ENCODE data around the gene PRICKLE1. TPM values are rescaled to one million over a fixed set of nuclear protein-coding genes. Genes with fewer than 3 reads are reported as not detected.
A peak's percentile ranks its signal among the peaks of the same experiment; 100 is the strongest.

Gene PRICKLE1
- total RNA-seq, 3 donors from 2014 or later: 0.93 to 7.1 (median 4.4) TPM

- Histone ChIP-seq H3K4me3 (peak overlapping the region; percentile 24), H3K4me1 (ENCODE audit: low read depth) (peaks cover 5% of the 10 kb centered on the region), H3K36me3 (ENCODE audit: low read depth) (no peaks in the 10 kb centered on the region), H3K9me3 (no peaks in the 10 kb centered on the region)
- intact Hi-C loops (cut with DNase I, micrococcal nuclease): no loop called here
- ATAC-seq (peak; percentile 30), DNase-seq (peak in 2 of 3 donors; percentile 31 to 45)
- no peak for TF ChIP-seq CTCF (IDR thresholded peaks at IDR 0.05)
Measured at GRCh38 chr12:42588524-42589464, 752 bp downstream of the PRICKLE1 start.

GRCh38 chr12:42587601-42588523 lies 1.7 kb downstream of the PRICKLE1 start:
- DNase-seq (no peak), ATAC-seq (no peak)
- H3K4me3 ChIP-seq: no peak overlapping the region
- TF ChIP-seq CTCF (IDR thresholded peaks at IDR 0.05): no peak
- no peaks in the 10 kb centered on the region for H3K9me3 ChIP-seq
- H3K36me3 ChIP-seq (ENCODE audit: low read depth): no peaks in the 10 kb centered on the region
- peaks cover 5% of the 10 kb centered on the region for H3K4me1 ChIP-seq (ENCODE audit: low read depth)
- intact Hi-C loops (cut with DNase I, micrococcal nuclease): no loop called here

- no peak for TF ChIP-seq CTCF (IDR thresholded peaks at IDR 0.05)
- no peaks in the 10 kb centered on the region for H3K9me3 ChIP-seq
- intact Hi-C loops (cut with DNase I, micrococcal nuclease): no loop called here
- ATAC-seq (no peak), DNase-seq (no peak)
- H3K4me1 ChIP-seq (ENCODE audit: low read depth): peaks cover 5% of the 10 kb centered on the region
- H3K4me3 ChIP-seq: no peak overlapping the region
- no peaks in the 10 kb centered on the region for H3K36me3 ChIP-seq (ENCODE audit: low read depth)
Measured at GRCh38 chr12:42586268-42586667, 3.3 kb downstream of the PRICKLE1 start.

- no peak for DNase-seq
- intact Hi-C loops (cut with DNase I, micrococcal nuclease): no loop called here
- no peak overlapping the region for H3K4me3 ChIP-seq
- TF ChIP-seq CTCF (IDR thresholded peaks at IDR 0.05): no peak
- H3K9me3 ChIP-seq: no peaks in the 10 kb centered on the region
- peaks cover 5% of the 10 kb centered on the region for H3K4me1 ChIP-seq (ENCODE audit: low read depth)
- ATAC-seq: no peak
- H3K36me3 ChIP-seq (ENCODE audit: low read depth): no peaks in the 10 kb centered on the region
Measured at GRCh38 chr12:42585841-42586216, 3.7 kb downstream of the PRICKLE1 start.

GRCh38 chr12:42585154-42585840 lies 4.2 kb downstream of the PRICKLE1 start:
- H3K4me3 ChIP-seq: no peak overlapping the region
- peaks cover 5% of the 10 kb centered on the region for H3K4me1 ChIP-seq (ENCODE audit: low read depth)
- no peaks in the 10 kb centered on the region for H3K9me3 ChIP-seq
- TF ChIP-seq CTCF (IDR thresholded peaks at IDR 0.05): no peak
- intact Hi-C loops (cut with DNase I, micrococcal nuclease): no loop called here
- no peaks in the 10 kb centered on the region for H3K36me3 ChIP-seq (ENCODE audit: low read depth)
- DNase-seq (no peak), ATAC-seq (no peak)

Data from mucosa of descending colon (tissue), 3 donors.